Activated T-helper 1 cell treated with anti-CD3 and anti-CD28 coated beads, Interleukin-12 subunit alpha, Interleukin-12 subunit beta, Interleukin-2, Interleukin-4 antibody, amounts not matched to agents 30 ng/mL and 10 ng/mL and 1 ng/mL, durations not matched to agents 14 hours and 24 hours and 36 hours (primary cell): ENCODE measurements around the gene TSPAN10. TPM values are rescaled to one million over a fixed set of nuclear protein-coding genes. Genes with fewer than 3 reads are reported as not detected.

Experiments used
- total RNA-seq: library from RNA; stranded (reverse); gene quantifications from 2 replicates; pipeline ENCODE4 v1.2.3, GENCODE V29; 2022

Gene TSPAN10
- total RNA-seq, 1 donor from 2014 or later, result 0.21 TPM

Other genes with a start within 250 kb of the TSPAN10 start
- 0.02 and 0.08 TPM in 2 replicates for gene BAHCC1, start 241.7 kb upstream of the TSPAN10 start, total RNA-seq
- gene ACTG1, start 124.4 kb upstream of the TSPAN10 start, total RNA-seq, result 3,516 TPM in 2 replicates
- 0.52 and 0.64 TPM in 2 replicates for gene FSCN2, start 108.8 kb upstream of the TSPAN10 start, total RNA-seq
- 69.2 and 69.5 TPM in 2 replicates for gene FAAP100, start 84.8 kb upstream of the TSPAN10 start, total RNA-seq
- 138 and 157 TPM in 2 replicates for gene NPLOC4, start 84 bp upstream of the TSPAN10 start, total RNA-seq
- 5.8 and 8.7 TPM in 2 replicates for gene PDE6G, start 19.3 kb downstream of the TSPAN10 start, total RNA-seq
- gene OXLD1, start 29.4 kb downstream of the TSPAN10 start, total RNA-seq, result 54.3 and 57.5 TPM in 2 replicates
- gene CCDC137, start 29.5 kb downstream of the TSPAN10 start, total RNA-seq, result 59.3 and 62.1 TPM in 2 replicates
- 37.6 and 40.0 TPM in 2 replicates for gene ARL16, start 46.6 kb downstream of the TSPAN10 start, total RNA-seq
- gene HGS, start 46.8 kb downstream of the TSPAN10 start, total RNA-seq, result 133 and 144 TPM in 2 replicates
- gene MRPL12, start 66.2 kb downstream of the TSPAN10 start, total RNA-seq, result 232 TPM in 2 replicates
- 45.7 and 49.6 TPM in 2 replicates for gene SLC25A10, start 75.1 kb downstream of the TSPAN10 start, total RNA-seq
- not detected in 2 replicates for gene GCGR, start 167.0 kb downstream of the TSPAN10 start, total RNA-seq
- 56.0 and 62.3 TPM in 2 replicates for gene MCRIP1, start 196.1 kb downstream of the TSPAN10 start, total RNA-seq
- not detected in 2 replicates for gene PPP1R27, start 197.9 kb downstream of the TSPAN10 start, total RNA-seq
- 477 and 487 TPM in 2 replicates for gene P4HB, start 223.3 kb downstream of the TSPAN10 start, total RNA-seq
- gene ARHGDIA, start 234.1 kb downstream of the TSPAN10 start, total RNA-seq, result 701 and 705 TPM in 2 replicates